Liver (tissue), 9 donors: Measurements from ENCODE around the gene C1orf210. TPM values are rescaled to one million over a fixed set of nuclear protein-coding genes. Genes with fewer than 3 reads are reported as not detected.

Source experiments
- DNase-seq: peaks from one replicate; pipeline ENCODE4 v3.0.0-alpha.2; 2017; ENCODE audit warnings: low spot score
- H3K27ac ChIP-seq, 2 donors: one replicate each; pipeline ENCODE4 v1.7.0; 2013; ENCODE audit warnings: inconsistent platforms in 2 of 2, low read length in 2 of 2, control low read depth in 1 of 2, low read depth in 1 of 2, mild to moderate bottlenecking in 1 of 2
- H3K27me3 ChIP-seq, 4 donors: one replicate each; pipeline versions ENCODE4 v1.6.1 to v1.7.0; 2013; ENCODE audit warnings: low read length in 3 of 4, inconsistent platforms in 1 of 4, mild to moderate bottlenecking in 1 of 4, moderate library complexity in 1 of 4; ENCODE audit not compliant: control insufficient read depth in 4 of 4, insufficient read depth in 4 of 4
- H3K36me3 ChIP-seq, 4 donors: one replicate each; pipeline versions ENCODE4 v1.6.1 to v1.7.0; 2013; ENCODE audit warnings: low read length in 3 of 4, mild to moderate bottlenecking in 3 of 4, low read depth in 1 of 4, moderate library complexity in 1 of 4; ENCODE audit not compliant: control insufficient read depth in 4 of 4, insufficient read depth in 3 of 4
- H3K4me1 ChIP-seq, 4 donors: one replicate each; pipeline versions ENCODE4 v1.6.1 to v1.7.0; 2013; ENCODE audit warnings: low read length in 3 of 4, mild to moderate bottlenecking in 3 of 4, moderate library complexity in 1 of 4; ENCODE audit not compliant: control insufficient read depth in 4 of 4, insufficient read depth in 4 of 4
- H3K4me3 ChIP-seq, 3 donors: one replicate each; pipeline versions ENCODE4 v1.6.1 to v1.7.0; 2013; ENCODE audit warnings: low read length in 3 of 3, control low read depth in 1 of 3, low read depth in 1 of 3, mild to moderate bottlenecking in 1 of 3
- H3K9ac ChIP-seq, 2 donors: one replicate each; pipeline ENCODE4 v1.7.0; 2013; ENCODE audit warnings: low read length in 2 of 2, mild to moderate bottlenecking in 2 of 2, moderate library complexity in 2 of 2, control low read depth in 1 of 2, low read depth in 1 of 2
- H3K9me3 ChIP-seq, 4 donors: one replicate each; pipeline versions ENCODE4 v1.6.1 to v1.7.0; 2013; ENCODE audit warnings: low read length in 3 of 4; ENCODE audit not compliant: control insufficient read depth in 4 of 4
- CTCF ChIP-seq: fragments of 150-350 bp; IDR thresholded peaks from 2 replicates; pipeline ENCODE4 v1.5.1; 2017; ENCODE audit warnings: improper control_type of control experiment, low read depth, low read length; ENCODE audit not compliant: missing input control
- EGR1 ChIP-seq, 2 donors: IDR thresholded peaks; 2 replicates each; pipeline ENCODE4 v1.6.1; 2016 to 2018; ENCODE audit warnings: antibody characterized with exemption in 2 of 2, low read depth in 2 of 2
- FOXA1 ChIP-seq: IDR thresholded peaks from 2 replicates; pipeline ENCODE4 v1.6.1; 2016; ENCODE audit warnings: antibody characterized with exemption
- FOXA2 ChIP-seq: IDR thresholded peaks from 2 replicates; pipeline ENCODE4 v1.6.1; 2016; ENCODE audit warnings: antibody characterized with exemption
- GABPA ChIP-seq, 2 donors: IDR thresholded peaks in 1 of 2; conservative IDR thresholded peaks in 1 of 2; 2 replicates each; pipeline ENCODE4 v1.6.1; 2016; ENCODE audit warnings: antibody characterized with exemption in 2 of 2, mild to moderate bottlenecking in 1 of 2, moderate library complexity in 1 of 2
- HNF4A ChIP-seq, 2 donors: conservative IDR thresholded peaks; 2 replicates each; pipeline ENCODE4 v1.6.1; 2016; ENCODE audit warnings: antibody characterized with exemption in 2 of 2, mild to moderate bottlenecking in 2 of 2
- HNF4G ChIP-seq: IDR thresholded peaks from 2 replicates; pipeline ENCODE4 v1.6.1; 2016; ENCODE audit warnings: antibody characterized with exemption
- JUND ChIP-seq, 2 donors: IDR thresholded peaks; 2 replicates each; pipeline ENCODE4 v1.6.1; 2016; ENCODE audit warnings: antibody characterized with exemption in 2 of 2
- NR2F2 ChIP-seq: IDR thresholded peaks from 2 replicates; pipeline ENCODE4 v1.6.1; 2016; ENCODE audit warnings: antibody characterized with exemption
- RAD21 ChIP-seq, 2 donors: IDR thresholded peaks; 2 replicates each; pipeline ENCODE4 v1.6.1; 2016; ENCODE audit warnings: antibody characterized with exemption in 2 of 2, mild to moderate bottlenecking in 2 of 2
- REST ChIP-seq: IDR thresholded peaks from 2 replicates; pipeline ENCODE4 v1.6.1; 2016; ENCODE audit warnings: antibody characterized with exemption, mild to moderate bottlenecking
- RXRA ChIP-seq, 2 donors: IDR thresholded peaks; 2 replicates each; pipeline ENCODE4 v1.6.1; 2017 to 2018; ENCODE audit warnings: antibody characterized with exemption in 2 of 2, mild to moderate bottlenecking in 1 of 2
- SP1 ChIP-seq: IDR thresholded peaks from 2 replicates; pipeline ENCODE4 v1.6.1; 2018; ENCODE audit warnings: antibody characterized with exemption, mild to moderate bottlenecking
- TAF1 ChIP-seq: conservative IDR thresholded peaks from 2 replicates; pipeline ENCODE4 v1.6.1; 2016; ENCODE audit warnings: antibody characterized with exemption, mild to moderate bottlenecking
- YY1 ChIP-seq: IDR thresholded peaks from 2 replicates; pipeline ENCODE4 v1.6.1; 2016; ENCODE audit warnings: antibody characterized with exemption, mild to moderate bottlenecking
- WGBS: extraction: QIAGEN DNeasy Blood & Tissue Kit; methylation state at CpG from one replicate; pipeline ENCODE4 v1.1.7; 2013; 5-methylcytosine and 5-hydroxymethylcytosine counted together
- polyA plus RNA-seq, 2 donors: library from polyadenylated mRNA; stranded (reverse) in 1 of 2; unstranded in 1 of 2; fragments of 200-250 nt in 1 of 2; fragments of >200 nt in 1 of 2; fragmentation: Nextera tagmentation in 1 of 2; extraction: Ambion mirVana in 1 of 2; gene quantifications; one replicate each; pipeline versions ENCODE4 v1.2.1 to v1.2.3, GENCODE V29; 2013 to 2015
- total RNA-seq, 2 donors: library from RNA; depleted of rRNA; stranded (reverse); fragments of >200 nt; gene quantifications; one replicate each; pipeline ENCODE4 v1.2.3, GENCODE V29; 2014
- TF ChIP-seq, protein P1 (sequence below): IDR thresholded peaks from 2 replicates; pipeline ENCODE4 v1.6.1; 2016; ENCODE audit warnings: antibody characterized with exemption
- TF ChIP-seq, protein P2 (sequence below): IDR thresholded peaks from 2 replicates; pipeline ENCODE4 v1.6.1; 2016; ENCODE audit warnings: antibody characterized with exemption
- TF ChIP-seq, protein P3 (sequence below): IDR thresholded peaks from 2 replicates; pipeline ENCODE4 v1.6.1; 2016; ENCODE audit warnings: antibody characterized with exemption
- donor health status: healthy.
- donor health status: healthy.
- donor health status: healthy.
- donor health status: healthy.
- donor health status: healthy.

The C1orf210 gene
- total and polyA plus RNA-seq, 4 donors, result 0.75 to 5.0 (median 1.2) TPM

DNA sequence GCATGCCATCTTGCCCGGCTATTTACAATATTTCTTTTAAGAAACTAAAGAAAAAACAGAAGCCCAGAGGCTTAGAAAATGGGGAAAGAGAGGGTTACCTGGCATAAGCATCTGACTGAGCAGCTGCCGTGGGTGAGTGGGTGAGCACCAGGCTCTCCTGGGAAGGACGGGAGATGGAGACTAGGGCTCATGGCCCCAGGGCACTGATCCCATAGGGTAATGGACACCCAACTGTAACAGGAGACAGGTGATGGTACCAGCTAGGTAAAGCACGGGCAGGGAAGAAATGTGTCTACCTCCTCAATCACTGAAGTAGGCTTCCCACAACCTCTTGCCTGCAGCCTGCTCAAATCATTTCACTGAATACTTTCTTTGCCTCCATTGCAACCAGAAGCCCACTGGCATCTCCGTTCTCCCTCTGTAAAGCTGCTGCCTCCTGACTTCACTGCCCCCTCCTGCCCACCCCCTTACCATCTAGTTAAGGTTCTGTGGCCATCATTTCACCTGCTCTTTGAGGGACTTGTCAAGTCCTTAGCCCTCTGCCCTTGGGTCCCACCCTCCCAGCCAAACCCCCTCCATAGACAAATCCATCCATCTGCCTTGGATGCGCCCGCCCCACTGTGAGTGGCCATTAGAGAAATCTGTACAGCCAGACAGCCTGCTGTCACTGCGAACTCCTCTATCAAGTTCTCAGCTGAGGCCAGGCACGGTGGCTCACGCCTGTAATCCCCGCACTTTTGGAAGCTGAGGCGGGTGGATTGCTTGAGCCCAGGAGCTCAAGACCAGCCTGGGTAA is 9.4 kb downstream of the C1orf210 start:
- H3K4me1 ChIP-seq, result peaks cover 10 to 45% (median 31%) of the 10 kb centered on the region in 4 donors
- DNase-seq, result no peak
- H3K9ac ChIP-seq, result peak overlapping the region in 1 of 2 donors; percentile 42
- H3K4me3 ChIP-seq, result peak overlapping the region in 1 of 3 donors; percentile 10
- no peaks in the 10 kb centered on the region for H3K9me3 ChIP-seq
- no peak for TF ChIP-seq NR2F2
- TF ChIP-seq, protein P1, sequence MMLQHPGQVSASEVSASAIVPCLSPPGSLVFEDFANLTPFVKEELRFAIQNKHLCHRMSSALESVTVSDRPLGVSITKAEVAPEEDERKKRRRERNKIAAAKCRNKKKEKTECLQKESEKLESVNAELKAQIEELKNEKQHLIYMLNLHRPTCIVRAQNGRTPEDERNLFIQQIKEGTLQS, result no peak
- no peak for TF ChIP-seq FOXA2
- TF ChIP-seq RXRA (IDR thresholded peaks at IDR 0.05), result no peak
- no peak for TF ChIP-seq REST
- no peak for TF ChIP-seq HNF4G
- TF ChIP-seq YY1, result no peak
- TF ChIP-seq, protein P2, sequence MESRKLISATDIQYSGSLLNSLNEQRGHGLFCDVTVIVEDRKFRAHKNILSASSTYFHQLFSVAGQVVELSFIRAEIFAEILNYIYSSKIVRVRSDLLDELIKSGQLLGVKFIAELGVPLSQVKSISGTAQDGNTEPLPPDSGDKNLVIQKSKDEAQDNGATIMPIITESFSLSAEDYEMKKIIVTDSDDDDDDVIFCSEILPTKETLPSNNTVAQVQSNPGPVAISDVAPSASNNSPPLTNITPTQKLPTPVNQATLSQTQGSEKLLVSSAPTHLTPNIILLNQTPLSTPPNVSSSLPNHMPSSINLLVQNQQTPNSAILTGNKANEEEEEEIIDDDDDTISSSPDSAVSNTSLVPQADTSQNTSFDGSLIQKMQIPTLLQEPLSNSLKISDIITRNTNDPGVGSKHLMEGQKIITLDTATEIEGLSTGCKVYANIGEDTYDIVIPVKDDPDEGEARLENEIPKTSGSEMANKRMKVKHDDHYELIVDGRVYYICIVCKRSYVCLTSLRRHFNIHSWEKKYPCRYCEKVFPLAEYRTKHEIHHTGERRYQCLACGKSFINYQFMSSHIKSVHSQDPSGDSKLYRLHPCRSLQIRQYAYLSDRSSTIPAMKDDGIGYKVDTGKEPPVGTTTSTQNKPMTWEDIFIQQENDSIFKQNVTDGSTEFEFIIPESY, result no peak
- no peak for TF ChIP-seq SP1
- no peak for TF ChIP-seq RAD21 (IDR thresholded peaks at IDR 0.05)
- TF ChIP-seq, protein P3, sequence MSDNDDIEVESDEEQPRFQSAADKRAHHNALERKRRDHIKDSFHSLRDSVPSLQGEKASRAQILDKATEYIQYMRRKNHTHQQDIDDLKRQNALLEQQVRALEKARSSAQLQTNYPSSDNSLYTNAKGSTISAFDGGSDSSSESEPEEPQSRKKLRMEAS, result no peak
- no peak for TF ChIP-seq JUND (IDR thresholded peaks at IDR 0.05)
- TF ChIP-seq EGR1 (IDR thresholded peaks at IDR 0.05; ENCODE audit: low read depth in 2 of 2), result no peak
- no peak for TF ChIP-seq HNF4A (conservative IDR thresholded peaks at IDR 0.05)
- TF ChIP-seq FOXA1, result no peak
- TF ChIP-seq TAF1, result no peak
- no peak for TF ChIP-seq GABPA (IDR thresholded peaks at IDR 0.05 in 1 of 2, conservative IDR thresholded peaks at IDR 0.05 in 1 of 2)
- no peak for TF ChIP-seq CTCF
- H3K27me3 ChIP-seq, result no peaks in the 10 kb centered on the region
- no peaks in the 10 kb centered on the region for H3K36me3 ChIP-seq
- WGBS, result 71% methylated on average over 12 of the region's 12 CpGs
- H3K27ac ChIP-seq, result peak overlapping the region; percentile 52 to 65
